PC-3 (cell line): ENCODE results near the gene PCNT. TPM values are rescaled to one million over a fixed set of nuclear protein-coding genes. Genes with fewer than 3 reads are reported as not detected.
"Not testable (repeated sequence)": the region's sequence is repeated elsewhere in the genome, so short reads cannot be mapped to it uniquely, and the experiment has no call there.

Experiments used
- ATAC-seq: fragments of 200-7000 bp; cut with Tn5 transposase; 2 replicates; pipeline ENCODE4 v1.9.1; 2020; ENCODE audit warnings: mild to moderate bottlenecking, moderate library complexity
- BruUV-seq: library from RNA; stranded (reverse); fragments of 400-500 nt; replicated peaks from 2 replicates; lab custom pipeline; 2021; lab: Mats Ljungman, UMichigan
- CTCF ChIA-PET: fragments of 300-600 bp; sonication (Branson Sonifier 250); formaldehyde crosslinking; loops from one replicate; lab custom pipeline; 2022; ENCODE audit warnings: antibody characterized with exemption; lab: Charles Lee
- POLR2A ChIA-PET: fragments of 300-600 bp; sonication (Branson Sonifier 250); formaldehyde crosslinking; loops from one replicate; lab custom pipeline; 2022; ENCODE audit warnings: antibody characterized with exemption; ENCODE audit not compliant: unreplicated experiment; lab: Charles Lee
- DNase-seq: peaks from one replicate; pipeline ENCODE4 v3.0.0-alpha.2; 2015
- H2AFZ ChIP-seq: fragments of 300-600 bp; sonication (generic); 2 replicates; pipeline ENCODE4 v1.6.0; 2016; ENCODE audit warnings: antibody characterized with exemption, low read length
- H3F3A ChIP-seq: fragments of 300-600 bp; sonication (generic); one replicate; pipeline ENCODE4 v1.6.0; 2017; ENCODE audit warnings: antibody characterized with exemption, low read length, control low read depth, mild to moderate bottlenecking; ENCODE audit not compliant: unreplicated experiment
- H3K27ac ChIP-seq: fragments of 300-600 bp; sonication (generic); 2 replicates; pipeline ENCODE4 v1.5.1; 2016; ENCODE audit warnings: mild to moderate bottlenecking, low read length
- H3K27me3 ChIP-seq: fragments of 300-600 bp; sonication (generic); 2 replicates; pipeline ENCODE4 v1.6.1; 2016; ENCODE audit warnings: low read length, mixed read lengths
- H3K36me3 ChIP-seq: fragments of 300-600 bp; sonication (generic); 2 replicates; pipeline ENCODE4 v1.6.1; 2016; ENCODE audit warnings: low read depth, mixed run types, low read length, mixed read lengths
- H3K4me1 ChIP-seq: fragments of 300-600 bp; sonication (generic); 2 replicates; pipeline ENCODE4 v1.5.1; 2016; ENCODE audit warnings: low read length; ENCODE audit not compliant: insufficient read depth
- H3K4me2 ChIP-seq: fragments of 300-600 bp; sonication (generic); 2 replicates; pipeline ENCODE4 v1.6.0; 2016; ENCODE audit warnings: low read length
- H3K4me3 ChIP-seq: fragments of 300-600 bp; sonication (generic); 2 replicates; pipeline ENCODE4 v1.5.1; 2016; ENCODE audit warnings: mild to moderate bottlenecking, low read length, mixed read lengths
- H3K79me2 ChIP-seq: fragments of 300-600 bp; sonication (generic); 2 replicates; pipeline ENCODE4 v1.6.1; 2017; ENCODE audit warnings: low read length, mixed read lengths
- H3K9ac ChIP-seq: fragments of 300-600 bp; sonication (generic); 2 replicates; pipeline ENCODE4 v1.6.0; 2016; ENCODE audit warnings: mild to moderate bottlenecking, low read length
- H3K9me2 ChIP-seq: fragments of 300-600 bp; sonication (generic); replicated peaks from 2 replicates; pipeline ENCODE4 v1.6.1; 2016; ENCODE audit warnings: mixed run types, low read length, mixed read lengths
- H3K9me3 ChIP-seq: fragments of 300-600 bp; sonication (generic); 2 replicates; pipeline ENCODE4 v1.6.1; 2016; ENCODE audit warnings: low read length, mixed read lengths
- H4K20me1 ChIP-seq: fragments of 300-600 bp; sonication (generic); 2 replicates; pipeline ENCODE4 v1.6.1; 2016; ENCODE audit warnings: low read length, mixed read lengths
- CTCF ChIP-seq: fragments of 300-600 bp; sonication (generic); conservative IDR thresholded peaks from 2 replicates; pipeline ENCODE4 v1.5.1; 2017; ENCODE audit warnings: antibody characterized with exemption, low read depth, mild to moderate bottlenecking, low read length
- EZH2 ChIP-seq: fragments of 300-600 bp; sonication (generic); IDR thresholded peaks from one replicate; pipeline ENCODE4 v1.6.1; 2017; ENCODE audit warnings: antibody characterized with exemption, mild to moderate bottlenecking, low read length; ENCODE audit not compliant: unreplicated experiment
- EZH2phosphoT487 ChIP-seq: fragments of 300-600 bp; sonication (generic); IDR thresholded peaks from 2 replicates; pipeline ENCODE4 v1.6.1; 2018; ENCODE audit warnings: mild to moderate bottlenecking, antibody characterized with exemption, low read length, borderline replicate concordance
- intact Hi-C: fragments of 100-400 bp; cut with micrococcal nuclease; formaldehyde crosslinking; loops from 2 replicates; pipeline ENCODE4 v1.9.0; 2023
- total RNA-seq: library from RNA; depleted of rRNA; stranded (reverse); fragments of >200 nt; gene quantifications from 2 replicates; pipeline ENCODE4 v1.2.3, GENCODE V29; 2014

Gene PCNT
- total RNA-seq, 1 experiment from 2014 or later, result 51.4 TPM

DNA sequence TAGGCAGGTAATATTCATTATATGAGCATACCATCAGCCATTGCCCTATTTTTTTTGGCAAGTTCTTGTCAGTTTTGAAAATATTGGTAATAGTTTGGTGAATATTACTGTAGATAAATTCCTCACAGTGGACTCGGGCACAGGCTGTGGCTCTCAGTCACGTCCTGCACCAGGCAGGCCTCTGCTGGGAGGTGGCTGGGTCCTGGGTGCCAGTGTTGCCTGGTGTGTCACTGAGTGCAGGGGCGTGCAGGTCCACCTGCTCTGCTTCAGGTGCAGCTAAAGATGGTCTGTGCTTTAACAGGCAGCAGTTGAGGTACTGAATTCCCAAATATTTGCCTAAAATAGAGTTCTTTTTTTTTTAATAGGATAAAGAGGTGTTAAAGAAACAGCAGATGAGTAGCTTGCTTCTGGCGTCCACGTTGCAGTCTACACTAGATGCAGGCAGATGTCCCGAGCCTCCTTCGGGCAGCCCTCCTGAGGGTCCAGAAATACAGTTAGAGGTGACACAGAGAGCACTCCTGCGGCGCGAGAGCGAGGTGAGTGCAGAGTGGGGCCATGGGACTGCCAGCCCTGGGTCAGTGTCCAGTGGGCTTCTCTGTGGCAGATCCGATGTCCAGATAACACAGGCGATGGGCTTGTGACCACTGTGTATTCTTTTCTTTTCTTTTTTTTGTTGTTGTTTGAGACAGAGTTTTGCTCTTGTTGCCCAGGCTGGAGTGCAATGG is 77.4 kb downstream of the PCNT start:
- H3K36me3 ChIP-seq, result peaks cover 24% of the 10 kb centered on the region
- intact Hi-C loops, result no loop called here
- no peak overlapping the region for H3K27ac ChIP-seq
- CTCF ChIA-PET, result no interaction called here
- no peak overlapping the region for H3K4me3 ChIP-seq
- no peaks in the 10 kb centered on the region for H3F3A ChIP-seq
- no peak for DNase-seq
- no peaks in the 10 kb centered on the region for H4K20me1 ChIP-seq
- H3K4me2 ChIP-seq, result no peak overlapping the region
- no peaks in the 10 kb centered on the region for H3K9me2 ChIP-seq
- no peaks in the 10 kb centered on the region for H3K9me3 ChIP-seq
- TF ChIP-seq EZH2 (no peak), CTCF (no peak), EZH2phosphoT487 (no peak)
- H3K27me3 ChIP-seq, result no peaks in the 10 kb centered on the region
- no TSS peak for BruUV-seq
- H2AFZ ChIP-seq, result no peak overlapping the region
- no peak overlapping the region for H3K9ac ChIP-seq
- POLR2A ChIA-PET, result no interaction called here
- H3K79me2 ChIP-seq, result no peaks in the 10 kb centered on the region
- no peak for ATAC-seq
- no peaks in the 10 kb centered on the region for H3K4me1 ChIP-seq

DNA sequence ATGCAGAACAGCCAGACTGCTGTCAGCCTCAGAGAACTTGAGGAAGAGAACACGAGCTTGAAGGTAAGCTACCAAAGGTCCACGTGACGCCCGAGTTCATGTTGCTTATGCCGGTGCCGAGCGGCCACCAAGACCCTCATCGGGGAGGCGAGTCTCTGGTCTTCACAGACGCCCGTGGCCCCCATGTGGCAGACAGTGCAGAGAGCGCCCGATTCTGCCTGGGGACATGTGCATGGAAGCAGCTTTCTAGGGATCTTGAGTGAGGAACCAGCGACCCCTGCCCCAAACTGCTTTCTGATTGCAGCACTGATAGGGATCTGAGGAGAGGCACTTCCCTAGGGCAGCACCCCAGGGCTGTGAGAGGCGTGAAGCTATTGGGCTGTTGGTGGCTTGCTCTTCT is 78.5 kb downstream of the PCNT start:
- no peak overlapping the region for H2AFZ ChIP-seq

DNA sequence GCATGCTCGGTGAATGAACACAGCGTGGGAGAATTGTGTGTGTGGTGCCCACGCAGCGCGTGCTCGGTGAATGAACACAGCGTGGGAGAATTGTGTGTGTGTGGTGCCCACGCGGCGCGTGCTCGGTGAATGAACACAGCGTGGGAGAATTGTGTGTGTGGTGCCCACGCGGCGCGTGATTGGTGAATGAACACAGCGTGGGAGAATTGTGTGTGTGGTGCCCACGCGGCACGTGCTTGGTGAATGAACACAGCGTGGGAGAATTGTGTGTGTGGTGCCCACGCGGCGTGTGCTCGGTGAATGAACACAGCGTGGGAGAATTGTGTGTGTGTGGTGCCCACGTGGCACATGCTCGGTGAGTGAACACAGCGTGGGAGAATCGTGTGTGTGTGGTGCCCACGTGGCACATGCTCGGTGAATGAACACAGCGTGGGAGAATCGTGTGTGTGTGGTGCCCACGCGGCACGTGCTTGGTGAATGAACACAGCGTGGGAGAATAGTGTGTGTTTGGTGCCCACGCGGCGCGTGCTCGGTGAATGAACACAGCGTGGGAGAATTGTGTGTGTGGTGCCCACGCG is 79.4 kb downstream of the PCNT start:
- ATAC-seq, H3F3A ChIP-seq, H3K27me3 ChIP-seq, H3K9ac ChIP-seq, H3K9me2 ChIP-seq, H3K4me3 ChIP-seq, POLR2A ChIA-PET, H3K4me2 ChIP-seq, H3K27ac ChIP-seq, H4K20me1 ChIP-seq, DNase-seq, H2AFZ ChIP-seq, intact Hi-C loops, BruUV-seq, H3K4me1 ChIP-seq, H3K79me2 ChIP-seq, CTCF ChIA-PET, H3K9me3 ChIP-seq: not testable (repeated sequence)
- peaks cover 19% of the 10 kb centered on the region for H3K36me3 ChIP-seq

More for the DNA sequence above, 78.5 kb downstream of the PCNT start:
- ATAC-seq, result no peak
- intact Hi-C loops, result no loop called here
- no TSS peak for BruUV-seq
- H3K27ac ChIP-seq, result no peak overlapping the region
- no peaks in the 10 kb centered on the region for H3K4me1 ChIP-seq
- H3K4me3 ChIP-seq, result no peak overlapping the region
- H3K9ac ChIP-seq, result no peak overlapping the region
- no peak for TF ChIP-seq EZH2phosphoT487
- TF ChIP-seq CTCF, result no peak
- no peak for TF ChIP-seq EZH2
- DNase-seq, result no peak
- ChIA-PET CTCF (no interaction called here), POLR2A (no interaction called here)
- no peaks in the 10 kb centered on the region for H3K79me2 ChIP-seq
- H4K20me1 ChIP-seq, result no peaks in the 10 kb centered on the region
- no peaks in the 10 kb centered on the region for H3F3A ChIP-seq
- H3K27me3 ChIP-seq, result no peaks in the 10 kb centered on the region
- H3K9me3 ChIP-seq, result no peaks in the 10 kb centered on the region
- H3K9me2 ChIP-seq, result no peaks in the 10 kb centered on the region
- peaks cover 20% of the 10 kb centered on the region for H3K36me3 ChIP-seq
- no peak overlapping the region for H3K4me2 ChIP-seq
